A549 (cell line): Measurements from ENCODE around the gene TNS3. TPM values are rescaled to one million over a fixed set of nuclear protein-coding genes. Genes with fewer than 3 reads are reported as not detected.

ENCODE experiments used
- CBX2 ChIP-seq: fragments of 200-600 bp; sonication (generic); IDR thresholded peaks from 2 replicates; pipeline ENCODE4 v1.6.1; 2016; ENCODE audit warnings: low read depth, mild to moderate bottlenecking, borderline replicate concordance
- CBX8 ChIP-seq: fragments of 200-600 bp; sonication (generic); IDR thresholded peaks from 2 replicates; pipeline ENCODE4 v1.6.1; 2016
- CHD4 ChIP-seq: fragments of 200-600 bp; sonication (generic); IDR thresholded peaks from 2 replicates; pipeline ENCODE4 v1.6.1; 2016; ENCODE audit warnings: antibody characterized with exemption, mild to moderate bottlenecking, borderline replicate concordance
- CTCF ChIP-seq: fragments of >200 bp; sonication (Bioruptor Twin); formaldehyde crosslinking; IDR thresholded peaks from 3 replicates; pipeline ENCODE4 v1.5.1; 2016
- E2F6 ChIP-seq: IDR thresholded peaks from 2 replicates; pipeline ENCODE4 v1.6.1; 2012; ENCODE audit warnings: low read depth, borderline replicate concordance
- EHMT2 ChIP-seq: fragments of 200-600 bp; sonication (generic); IDR thresholded peaks from 2 replicates; pipeline ENCODE4 v1.6.1; 2016; ENCODE audit warnings: antibody characterized with exemption, low read depth, mild to moderate bottlenecking, moderate library complexity
- ESRRA ChIP-seq: fragments of 150-350 bp; IDR thresholded peaks from 2 replicates; pipeline ENCODE4 v1.6.1; 2014; ENCODE audit warnings: mild to moderate bottlenecking, low read length, borderline replicate concordance
- HOXB5 ChIP-seq: fragments of 250-450 bp; sonication (Bioruptor Pico); IDR thresholded peaks from 2 replicates; pipeline ENCODE4 v1.5.0; 2020; ENCODE audit warnings: mild to moderate bottlenecking, moderate library complexity
- MYC ChIP-seq: IDR thresholded peaks from 2 replicates; pipeline ENCODE4 v1.6.1; 2012; ENCODE audit warnings: mild to moderate bottlenecking, inconsistent platforms, low read length, improper control_type of control experiment, borderline replicate concordance
- NFE2L2 ChIP-seq: fragments of 150-350 bp; conservative IDR thresholded peaks from 2 replicates; pipeline ENCODE4 v1.6.1; 2014; ENCODE audit warnings: low read length
- PHF8 ChIP-seq: fragments of 200-600 bp; sonication (generic); IDR thresholded peaks from 2 replicates; pipeline ENCODE4 v1.6.1; 2016; ENCODE audit warnings: low read depth, mild to moderate bottlenecking, antibody characterized with exemption, moderate library complexity, borderline replicate concordance
- POLR2AphosphoS2 ChIP-seq: conservative IDR thresholded peaks from 2 replicates; pipeline ENCODE4 v1.6.1; 2012; ENCODE audit warnings: low read length, improper control_type of control experiment, inconsistent platforms
- TFCP2L1 ChIP-seq: fragments of 250-450 bp; sonication (Bioruptor Pico); IDR thresholded peaks from 2 replicates; pipeline ENCODE4 v1.5.0; 2021; ENCODE audit warnings: mild to moderate bottlenecking
- USF2 ChIP-seq: fragments of 450-650 bp; IDR thresholded peaks from 2 replicates; pipeline ENCODE4 v1.6.1; 2014; ENCODE audit warnings: antibody characterized with exemption
- ZFP36 ChIP-seq: fragments of 450-650 bp; IDR thresholded peaks from 2 replicates; pipeline ENCODE4 v1.6.1; 2014; ENCODE audit warnings: borderline replicate concordance; ENCODE audit not compliant: partially characterized antibody
- polyA plus RNA-seq, 4 experiments: library from polyadenylated mRNA; depleted of rRNA in 3 of 4; stranded (reverse); fragments of >200 nt; fragmentation: RNase III in 1 of 4; extraction: RNeasy Plus Mini Kit Qiagen cat#74134 plus additional on column Dnase treatment in 1 of 4; gene quantifications; 2 replicates in 3 of 4; 3 replicates in 1 of 4; pipeline ENCODE4 v1.2.3, GENCODE V29; 2011 to 2017
- TF ChIP-seq, protein P1 (sequence below): IDR thresholded peaks from 2 replicates; pipeline ENCODE4 v1.6.1; 2012
- TF ChIP-seq, protein P2 (sequence below): fragments of 250-450 bp; sonication (Bioruptor Pico); IDR thresholded peaks from 2 replicates; pipeline ENCODE4 v1.5.0; 2020; ENCODE audit warnings: low read depth, mild to moderate bottlenecking, moderate library complexity
- TF ChIP-seq, protein P3 (sequence below): fragments of 200-600 bp; sonication (generic); IDR thresholded peaks from 2 replicates; pipeline ENCODE4 v1.6.1; 2016; ENCODE audit warnings: antibody characterized with exemption, mild to moderate bottlenecking, moderate library complexity

The TNS3 gene
- polyA plus RNA-seq, 2 of the 4 experiments (the other 2 are of a cell fraction) = 107 to 134 TPM

- TF ChIP-seq, protein P1, sequence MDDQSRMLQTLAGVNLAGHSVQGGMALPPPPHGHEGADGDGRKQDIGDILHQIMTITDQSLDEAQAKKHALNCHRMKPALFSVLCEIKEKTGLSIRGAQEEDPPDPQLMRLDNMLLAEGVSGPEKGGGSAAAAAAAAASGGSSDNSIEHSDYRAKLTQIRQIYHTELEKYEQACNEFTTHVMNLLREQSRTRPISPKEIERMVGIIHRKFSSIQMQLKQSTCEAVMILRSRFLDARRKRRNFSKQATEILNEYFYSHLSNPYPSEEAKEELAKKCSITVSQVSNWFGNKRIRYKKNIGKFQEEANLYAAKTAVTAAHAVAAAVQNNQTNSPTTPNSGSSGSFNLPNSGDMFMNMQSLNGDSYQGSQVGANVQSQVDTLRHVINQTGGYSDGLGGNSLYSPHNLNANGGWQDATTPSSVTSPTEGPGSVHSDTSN = no peak
- no peak for TF ChIP-seq NFE2L2
- no peak for TF ChIP-seq PHF8
- no peak for TF ChIP-seq POLR2AphosphoS2
- TF ChIP-seq ESRRA = no peak
- TF ChIP-seq USF2 = no peak
- no peak for TF ChIP-seq CBX8
- TF ChIP-seq ZFP36 = no peak
- 0 out of 2 replicates have a peak, but pooled peaks have one; percentile 40 for TF ChIP-seq CHD4
- TF ChIP-seq, protein P2, sequence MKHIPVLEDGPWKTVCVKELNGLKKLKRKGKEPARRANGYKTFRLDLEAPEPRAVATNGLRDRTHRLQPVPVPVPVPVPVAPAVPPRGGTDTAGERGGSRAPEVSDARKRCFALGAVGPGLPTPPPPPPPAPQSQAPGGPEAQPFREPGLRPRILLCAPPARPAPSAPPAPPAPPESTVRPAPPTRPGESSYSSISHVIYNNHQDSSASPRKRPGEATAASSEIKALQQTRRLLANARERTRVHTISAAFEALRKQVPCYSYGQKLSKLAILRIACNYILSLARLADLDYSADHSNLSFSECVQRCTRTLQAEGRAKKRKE (CRISPR knock-in tag) = peak; percentile 58; the same call in 1 of the 2 replicates
- TF ChIP-seq CTCF = no peak
- peak; percentile 59 for TF ChIP-seq HOXB5
- TF ChIP-seq, protein P3, sequence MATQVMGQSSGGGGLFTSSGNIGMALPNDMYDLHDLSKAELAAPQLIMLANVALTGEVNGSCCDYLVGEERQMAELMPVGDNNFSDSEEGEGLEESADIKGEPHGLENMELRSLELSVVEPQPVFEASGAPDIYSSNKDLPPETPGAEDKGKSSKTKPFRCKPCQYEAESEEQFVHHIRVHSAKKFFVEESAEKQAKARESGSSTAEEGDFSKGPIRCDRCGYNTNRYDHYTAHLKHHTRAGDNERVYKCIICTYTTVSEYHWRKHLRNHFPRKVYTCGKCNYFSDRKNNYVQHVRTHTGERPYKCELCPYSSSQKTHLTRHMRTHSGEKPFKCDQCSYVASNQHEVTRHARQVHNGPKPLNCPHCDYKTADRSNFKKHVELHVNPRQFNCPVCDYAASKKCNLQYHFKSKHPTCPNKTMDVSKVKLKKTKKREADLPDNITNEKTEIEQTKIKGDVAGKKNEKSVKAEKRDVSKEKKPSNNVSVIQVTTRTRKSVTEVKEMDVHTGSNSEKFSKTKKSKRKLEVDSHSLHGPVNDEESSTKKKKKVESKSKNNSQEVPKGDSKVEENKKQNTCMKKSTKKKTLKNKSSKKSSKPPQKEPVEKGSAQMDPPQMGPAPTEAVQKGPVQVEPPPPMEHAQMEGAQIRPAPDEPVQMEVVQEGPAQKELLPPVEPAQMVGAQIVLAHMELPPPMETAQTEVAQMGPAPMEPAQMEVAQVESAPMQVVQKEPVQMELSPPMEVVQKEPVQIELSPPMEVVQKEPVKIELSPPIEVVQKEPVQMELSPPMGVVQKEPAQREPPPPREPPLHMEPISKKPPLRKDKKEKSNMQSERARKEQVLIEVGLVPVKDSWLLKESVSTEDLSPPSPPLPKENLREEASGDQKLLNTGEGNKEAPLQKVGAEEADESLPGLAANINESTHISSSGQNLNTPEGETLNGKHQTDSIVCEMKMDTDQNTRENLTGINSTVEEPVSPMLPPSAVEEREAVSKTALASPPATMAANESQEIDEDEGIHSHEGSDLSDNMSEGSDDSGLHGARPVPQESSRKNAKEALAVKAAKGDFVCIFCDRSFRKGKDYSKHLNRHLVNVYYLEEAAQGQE = no peak
- no peak for TF ChIP-seq MYC
- TF ChIP-seq CBX2 = no peak
- TF ChIP-seq TFCP2L1 = no peak
- no peak for TF ChIP-seq EHMT2
- TF ChIP-seq E2F6 = 0 out of 2 replicates have a peak, but pooled peaks have one; percentile 9
These were observed 3.2 kb downstream of the TNS3 start (continued) for GRCh38 chr7:47578579-47579270.
